ENCODE data around the gene TSPAN31.

- TF ChIP-seq CTCF (conservative IDR thresholded peaks at IDR 0.05 in 1 of 2, IDR thresholded peaks at IDR 0.05 in 1 of 2; ENCODE audit: extremely low read depth in 1 of 2, insufficient read depth in 1 of 2, low read depth in 1 of 2, low read length in 2 of 2) (no peak), EZH2 (IDR thresholded peaks at IDR 0.05; ENCODE audit: borderline replicate concordance, low read length) (no peak)
Measured at GRCh38 chr12:57767876-57768275, 23.0 kb downstream of the TSPAN31 start.
